OCI-M1 (cell line): ENCODE measurements around the gene SERPINA10.
"Not testable (repeated sequence)": the region's sequence is repeated elsewhere in the genome, so short reads cannot be mapped to it uniquely, and the experiment has no call there.

ENCODE experiments used
- DNase-seq: peaks from one replicate; lab custom pipeline; 2025; lab: John Stamatoyannopoulos, UW

The SERPINA10 gene

DNA sequence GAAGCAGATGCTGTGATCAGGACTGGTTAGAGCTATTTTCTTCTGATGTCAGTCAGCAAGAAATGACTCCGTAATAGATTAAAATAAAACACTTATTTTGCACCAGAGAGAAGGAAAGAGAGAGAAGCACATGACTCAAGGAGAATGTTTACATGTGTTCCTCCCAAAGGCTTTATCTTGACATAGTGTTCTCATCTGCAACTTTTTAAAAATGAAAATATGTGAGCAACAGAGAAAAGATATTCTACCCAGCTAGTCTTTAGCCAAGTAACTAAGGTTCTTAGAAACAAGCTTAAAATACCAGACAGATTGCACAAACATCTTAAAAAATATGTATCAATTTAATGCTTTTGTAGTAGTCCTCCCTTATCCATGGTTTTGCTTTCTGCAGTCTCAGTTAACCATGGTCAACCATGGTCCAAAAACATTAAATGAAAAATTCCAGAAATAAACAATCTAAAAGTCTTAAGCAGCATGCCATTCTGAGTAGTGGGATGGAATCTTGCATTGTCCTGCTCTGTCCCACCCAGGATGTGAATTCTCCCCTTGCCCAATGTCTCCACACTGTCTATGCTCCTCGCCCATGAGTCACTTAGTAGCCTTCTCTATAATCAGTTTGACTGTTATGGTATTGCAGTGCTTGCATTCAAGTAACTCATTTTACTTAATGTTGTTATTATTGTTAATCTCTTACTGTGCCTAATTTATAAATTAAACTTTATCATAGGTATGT lies 9.9 kb downstream of the SERPINA10 start:
- no peak for DNase-seq

- no peak for DNase-seq
Measured at GRCh38 chr14:94278731-94279130, 14.3 kb downstream of the SERPINA10 start.

DNA sequence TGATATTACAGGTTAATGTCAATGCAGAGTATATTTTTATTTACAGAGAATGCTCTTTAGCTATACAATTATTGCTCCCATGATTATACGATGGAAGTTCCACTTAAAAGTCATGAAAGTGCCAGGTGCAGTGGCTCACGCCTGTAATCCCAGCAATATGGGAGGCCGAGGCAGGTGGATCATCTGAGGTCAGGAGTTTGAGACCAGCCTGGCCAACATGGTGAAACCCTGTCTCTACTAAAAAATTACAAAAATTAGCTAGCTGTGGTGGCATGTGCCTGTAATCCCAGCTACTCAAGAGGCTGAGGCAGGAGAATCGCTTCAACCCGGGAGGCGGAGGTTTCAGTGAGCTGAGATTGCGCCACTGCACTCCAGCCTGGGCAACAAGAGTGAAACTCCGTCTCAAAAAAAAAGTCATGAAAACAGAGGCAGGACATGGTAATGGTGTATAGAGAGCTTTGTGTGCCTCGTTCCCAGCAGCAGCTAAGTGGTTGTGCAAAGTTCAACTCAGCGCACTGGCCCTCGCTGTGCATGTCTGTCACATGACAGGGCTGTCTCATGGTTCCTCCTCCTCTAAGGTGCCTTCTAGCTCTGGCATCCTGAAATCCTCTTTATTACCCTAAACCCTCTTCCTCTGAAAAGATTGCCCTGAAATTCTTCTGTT lies 16.0 kb downstream of the SERPINA10 start:
- not testable (repeated sequence) for DNase-seq

DNA sequence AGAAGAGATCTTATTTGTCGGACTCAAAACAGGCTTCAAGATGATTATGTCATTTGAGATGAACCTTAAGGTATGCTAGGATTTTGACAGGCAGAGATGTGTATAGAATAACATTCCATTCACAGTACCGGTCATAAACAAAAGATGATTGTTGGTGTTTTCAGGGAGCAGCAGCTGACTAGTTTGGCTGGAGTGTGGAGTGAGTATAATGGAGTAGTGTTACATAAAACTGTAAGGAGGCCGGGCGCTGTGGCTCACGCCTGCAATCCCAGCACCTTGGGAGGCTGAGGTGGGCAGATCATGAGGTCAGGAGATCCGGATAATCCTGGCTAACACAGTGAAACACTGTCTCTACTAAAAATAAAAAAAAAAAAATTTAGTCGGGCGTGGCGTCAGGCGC lies 23.9 kb downstream of the SERPINA10 start:
- DNase-seq = no peak

DNA sequence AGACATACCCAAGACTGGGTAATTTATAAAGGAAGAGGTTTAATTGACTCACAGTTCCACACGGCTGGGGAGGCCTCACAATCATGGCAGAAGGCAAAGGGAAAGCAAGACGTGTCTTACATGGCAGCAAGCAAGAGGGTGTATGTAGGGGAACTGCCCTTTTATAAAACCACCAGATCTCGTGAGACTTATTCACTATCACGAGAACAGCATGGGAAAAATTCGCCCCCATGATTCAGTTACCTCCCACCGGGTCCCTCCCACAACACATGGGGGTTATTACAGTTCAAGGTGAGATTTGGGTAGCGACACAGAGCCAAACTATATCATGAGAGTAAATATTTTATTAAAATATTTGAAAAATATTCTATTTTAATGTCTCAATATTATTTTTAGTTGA lies 24.5 kb downstream of the SERPINA10 start:
- not testable (repeated sequence) for DNase-seq

DNA sequence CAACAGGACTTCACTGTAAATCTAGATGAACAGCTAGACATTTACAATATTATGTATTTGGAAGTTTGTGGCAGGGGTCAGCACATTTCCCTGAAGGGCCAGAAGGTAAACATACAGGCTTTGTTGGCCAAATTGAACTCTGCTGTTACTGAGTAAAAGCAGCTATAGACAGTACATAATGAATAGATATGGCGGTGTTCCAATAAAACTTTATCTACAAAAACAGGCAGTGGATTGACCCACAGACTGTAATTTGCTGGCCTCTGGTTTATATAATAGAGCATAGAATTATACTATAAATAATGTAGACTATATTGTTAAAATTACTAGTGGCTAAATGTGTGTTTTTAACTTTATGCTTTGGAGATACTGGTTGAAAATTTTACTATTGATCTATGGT lies 25.7 kb downstream of the SERPINA10 start:
- DNase-seq = peak; percentile 14

DNA sequence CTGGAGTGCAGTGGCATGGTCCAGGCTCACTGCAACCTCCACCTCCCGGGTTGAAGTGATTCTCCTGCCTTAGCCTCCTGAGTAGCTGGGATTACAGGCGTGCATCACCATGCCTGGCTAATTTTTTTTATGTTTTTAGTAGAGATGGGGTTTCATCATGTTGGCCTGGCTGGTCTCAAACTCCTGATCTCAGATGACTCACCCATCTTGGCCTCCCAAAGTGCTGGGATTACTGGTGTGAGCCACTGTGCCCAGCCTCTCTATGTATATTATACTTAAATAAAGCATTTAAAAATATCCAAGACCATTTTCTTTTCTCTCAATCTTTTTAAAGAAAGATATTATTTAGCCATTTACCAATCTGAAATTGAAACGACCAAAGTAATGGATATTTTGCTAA lies 28.9 kb downstream of the SERPINA10 start:
- not testable (repeated sequence) for DNase-seq

- no peak for DNase-seq
Measured at GRCh38 chr14:94244182-94244581, 48.9 kb downstream of the SERPINA10 start.

- no peak for DNase-seq
Measured at GRCh38 chr14:94239406-94239805, 53.7 kb downstream of the SERPINA10 start.

GRCh38 chr14:94237983-94238382 lies 55.1 kb downstream of the SERPINA10 start:
- DNase-seq = no peak

GRCh38 chr14:94237046-94237445 lies 56.0 kb downstream of the SERPINA10 start:
- no peak for DNase-seq
